Measurements from ENCODE around the gene OSBPL9. TPM values are rescaled to one million over a fixed set of nuclear protein-coding genes. Genes with fewer than 3 reads are reported as not detected.

OSBPL9 gene
- total RNA-seq, 1 donor from 2014 or later: 103 TPM

DNA sequence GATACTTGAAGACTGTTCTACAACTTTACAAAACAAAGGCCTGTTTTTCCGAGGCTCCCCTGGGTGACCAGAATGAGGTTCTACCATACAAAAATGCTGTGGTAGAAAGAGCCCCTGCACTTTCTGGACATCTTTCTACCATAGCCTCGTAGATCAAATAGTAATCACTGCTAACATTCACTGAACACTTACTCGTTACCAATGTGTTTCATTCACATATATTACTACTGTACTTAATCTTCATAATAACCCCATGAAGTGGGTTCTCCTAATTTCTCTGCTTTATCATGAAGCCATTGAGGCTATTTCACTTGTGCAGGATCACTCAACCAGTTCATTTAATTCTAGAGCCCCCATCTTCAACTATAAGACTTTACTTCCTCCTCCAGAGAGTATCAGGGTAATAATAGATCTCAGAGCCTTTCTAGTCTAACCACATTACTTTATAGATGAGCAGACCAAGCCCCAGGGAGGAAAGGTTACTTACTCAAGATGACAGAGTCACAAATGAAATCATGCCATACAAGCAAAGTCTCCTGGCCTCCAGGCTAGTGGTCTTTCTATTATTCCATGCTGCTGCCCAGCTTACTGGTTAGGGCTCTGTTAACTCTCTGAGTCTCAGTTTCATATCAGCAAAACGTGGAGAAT lies 46.7 kb upstream of the OSBPL9 start:
- Mint-ChIP-seq H3K4me3 (ENCODE audit: unreplicated experiment) (no peak overlapping the region), H3K36me3 (ENCODE audit: unreplicated experiment) (no peaks in the 10 kb centered on the region), H3K4me1 (ENCODE audit: unreplicated experiment) (peaks cover 19% of the 10 kb centered on the region), H3K27ac (ENCODE audit: unreplicated experiment) (no peak overlapping the region), H3K9me3 (ENCODE audit: unreplicated experiment) (no peaks in the 10 kb centered on the region), H3K27me3 (ENCODE audit: unreplicated experiment) (no peaks in the 10 kb centered on the region)
- no peak for DNase-seq (ENCODE audit: extremely low spot score, unreplicated experiment)
- TF ChIP-seq, protein P1, sequence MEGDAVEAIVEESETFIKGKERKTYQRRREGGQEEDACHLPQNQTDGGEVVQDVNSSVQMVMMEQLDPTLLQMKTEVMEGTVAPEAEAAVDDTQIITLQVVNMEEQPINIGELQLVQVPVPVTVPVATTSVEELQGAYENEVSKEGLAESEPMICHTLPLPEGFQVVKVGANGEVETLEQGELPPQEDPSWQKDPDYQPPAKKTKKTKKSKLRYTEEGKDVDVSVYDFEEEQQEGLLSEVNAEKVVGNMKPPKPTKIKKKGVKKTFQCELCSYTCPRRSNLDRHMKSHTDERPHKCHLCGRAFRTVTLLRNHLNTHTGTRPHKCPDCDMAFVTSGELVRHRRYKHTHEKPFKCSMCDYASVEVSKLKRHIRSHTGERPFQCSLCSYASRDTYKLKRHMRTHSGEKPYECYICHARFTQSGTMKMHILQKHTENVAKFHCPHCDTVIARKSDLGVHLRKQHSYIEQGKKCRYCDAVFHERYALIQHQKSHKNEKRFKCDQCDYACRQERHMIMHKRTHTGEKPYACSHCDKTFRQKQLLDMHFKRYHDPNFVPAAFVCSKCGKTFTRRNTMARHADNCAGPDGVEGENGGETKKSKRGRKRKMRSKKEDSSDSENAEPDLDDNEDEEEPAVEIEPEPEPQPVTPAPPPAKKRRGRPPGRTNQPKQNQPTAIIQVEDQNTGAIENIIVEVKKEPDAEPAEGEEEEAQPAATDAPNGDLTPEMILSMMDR (IDR thresholded peaks at IDR 0.05): no peak

DNA sequence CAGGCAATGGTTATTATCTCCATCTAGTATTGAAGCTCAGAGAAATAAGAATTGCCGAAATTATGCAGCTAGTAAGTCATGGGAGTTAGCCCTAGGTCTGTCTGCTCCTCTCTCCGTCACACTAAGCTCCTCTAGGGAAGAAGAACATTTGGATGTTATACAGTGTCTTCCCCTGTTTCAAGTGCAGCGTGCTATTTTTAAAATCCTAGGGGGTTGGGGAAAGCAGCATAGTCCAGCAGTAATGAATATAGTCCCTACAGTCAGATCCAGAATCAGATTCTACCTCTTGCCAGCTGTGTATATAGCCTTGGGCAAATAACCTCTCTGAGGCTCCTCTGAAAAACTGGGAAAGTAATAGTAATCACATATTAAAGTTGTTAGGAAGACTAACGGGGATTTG lies 44.5 kb upstream of the OSBPL9 start:
- Mint-ChIP-seq H3K4me3 (ENCODE audit: unreplicated experiment) (no peak overlapping the region), H3K27me3 (ENCODE audit: unreplicated experiment) (no peaks in the 10 kb centered on the region), H3K4me1 (ENCODE audit: unreplicated experiment) (peaks cover 24% of the 10 kb centered on the region), H3K36me3 (ENCODE audit: unreplicated experiment) (no peaks in the 10 kb centered on the region), H3K27ac (ENCODE audit: unreplicated experiment) (no peak overlapping the region), H3K9me3 (ENCODE audit: unreplicated experiment) (no peaks in the 10 kb centered on the region)
- TF ChIP-seq, protein P1 (IDR thresholded peaks at IDR 0.05): no peak
- no peak for DNase-seq (ENCODE audit: extremely low spot score, unreplicated experiment)

DNA sequence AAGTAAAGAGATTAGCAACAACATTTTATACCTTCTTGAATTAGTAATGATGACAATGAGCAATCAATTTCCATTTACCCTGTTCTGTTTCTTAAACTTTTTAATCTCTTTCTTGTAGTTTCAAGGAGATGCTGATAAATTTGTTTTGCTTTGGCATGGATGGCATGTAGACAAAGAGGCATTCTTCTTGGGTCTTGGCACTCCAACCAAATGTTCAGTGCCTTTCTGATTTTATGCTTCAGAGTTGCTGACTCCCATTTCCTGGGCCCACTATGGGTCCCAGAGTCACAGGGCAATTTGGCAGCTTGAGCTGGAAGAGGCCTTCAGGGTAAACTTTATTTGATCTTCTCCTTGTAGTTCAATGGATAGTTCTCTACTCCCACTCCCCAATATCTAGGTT lies 42.1 kb upstream of the OSBPL9 start:
- Mint-ChIP-seq H3K4me3 (ENCODE audit: unreplicated experiment) (no peak overlapping the region), H3K4me1 (ENCODE audit: unreplicated experiment) (peaks cover 13% of the 10 kb centered on the region), H3K36me3 (ENCODE audit: unreplicated experiment) (no peaks in the 10 kb centered on the region), H3K27me3 (ENCODE audit: unreplicated experiment) (no peaks in the 10 kb centered on the region), H3K9me3 (ENCODE audit: unreplicated experiment) (no peaks in the 10 kb centered on the region), H3K27ac (ENCODE audit: unreplicated experiment) (no peak overlapping the region)
- no peak for DNase-seq (ENCODE audit: extremely low spot score, unreplicated experiment)
- TF ChIP-seq, protein P1 (IDR thresholded peaks at IDR 0.05): no peak

DNA sequence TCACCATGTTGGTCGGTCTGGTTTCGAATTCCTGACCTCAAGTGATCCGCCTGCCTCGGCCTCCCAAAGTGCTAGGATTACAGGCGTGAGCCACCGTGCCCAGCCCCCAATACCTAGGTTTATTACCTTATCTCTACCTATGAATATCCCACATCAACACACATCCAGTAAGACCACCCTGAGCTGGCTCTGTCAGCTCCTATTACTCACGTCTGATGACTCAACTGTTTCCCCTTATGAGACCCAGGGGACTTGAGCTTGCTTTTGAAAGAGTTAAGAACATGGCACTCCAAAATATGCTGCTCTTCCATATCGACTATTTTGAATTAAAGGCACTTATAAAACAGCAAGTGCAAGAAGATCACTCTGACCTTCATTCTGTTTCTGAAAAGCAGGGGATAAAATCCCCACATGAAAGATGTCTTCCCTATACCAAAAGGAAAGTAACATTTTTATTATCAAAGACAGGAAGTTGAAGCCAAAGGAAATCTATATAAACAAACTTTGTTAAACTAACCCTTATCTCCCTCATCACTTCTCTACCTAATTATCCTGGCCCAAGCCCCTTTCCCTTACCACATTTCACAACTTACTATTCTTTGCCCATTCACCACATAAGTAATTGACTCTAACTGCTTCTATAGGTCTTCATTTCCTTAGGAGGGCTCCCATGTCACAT lies 41.3 kb upstream of the OSBPL9 start:
- Mint-ChIP-seq H3K36me3 (ENCODE audit: unreplicated experiment) (no peaks in the 10 kb centered on the region), H3K9me3 (ENCODE audit: unreplicated experiment) (no peaks in the 10 kb centered on the region), H3K27ac (ENCODE audit: unreplicated experiment) (no peak overlapping the region), H3K4me1 (ENCODE audit: unreplicated experiment) (peaks cover 9% of the 10 kb centered on the region), H3K4me3 (ENCODE audit: unreplicated experiment) (no peak overlapping the region), H3K27me3 (ENCODE audit: unreplicated experiment) (no peaks in the 10 kb centered on the region)
- TF ChIP-seq, protein P1 (IDR thresholded peaks at IDR 0.05): no peak
- DNase-seq (ENCODE audit: extremely low spot score, unreplicated experiment): no peak

DNA sequence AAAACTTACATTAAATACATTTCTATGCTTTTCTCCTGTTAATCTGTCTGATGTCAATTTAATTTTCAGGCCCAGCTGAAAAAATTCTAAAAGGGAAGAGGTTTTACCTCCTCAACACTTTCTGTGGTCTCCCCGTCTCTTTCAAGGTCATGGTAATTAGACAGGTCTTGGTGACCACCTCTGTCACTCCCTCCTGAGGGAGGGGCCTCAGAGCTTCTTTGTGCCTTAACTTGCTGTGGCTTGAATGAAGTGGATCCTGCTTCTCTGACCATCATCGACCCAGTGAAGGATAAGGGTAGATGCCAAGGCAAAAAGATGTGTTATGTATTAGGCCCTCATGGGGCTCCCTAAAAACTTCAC lies 40.8 kb upstream of the OSBPL9 start:
- Mint-ChIP-seq H3K4me1 (ENCODE audit: unreplicated experiment) (peaks cover 9% of the 10 kb centered on the region), H3K9me3 (ENCODE audit: unreplicated experiment) (no peaks in the 10 kb centered on the region), H3K27ac (ENCODE audit: unreplicated experiment) (no peak overlapping the region), H3K36me3 (ENCODE audit: unreplicated experiment) (no peaks in the 10 kb centered on the region), H3K4me3 (ENCODE audit: unreplicated experiment) (no peak overlapping the region), H3K27me3 (ENCODE audit: unreplicated experiment) (no peaks in the 10 kb centered on the region)
- TF ChIP-seq, protein P1 (IDR thresholded peaks at IDR 0.05): no peak
- no peak for DNase-seq (ENCODE audit: extremely low spot score, unreplicated experiment)
